ENCODE data around the gene TMEM87B.

DNA sequence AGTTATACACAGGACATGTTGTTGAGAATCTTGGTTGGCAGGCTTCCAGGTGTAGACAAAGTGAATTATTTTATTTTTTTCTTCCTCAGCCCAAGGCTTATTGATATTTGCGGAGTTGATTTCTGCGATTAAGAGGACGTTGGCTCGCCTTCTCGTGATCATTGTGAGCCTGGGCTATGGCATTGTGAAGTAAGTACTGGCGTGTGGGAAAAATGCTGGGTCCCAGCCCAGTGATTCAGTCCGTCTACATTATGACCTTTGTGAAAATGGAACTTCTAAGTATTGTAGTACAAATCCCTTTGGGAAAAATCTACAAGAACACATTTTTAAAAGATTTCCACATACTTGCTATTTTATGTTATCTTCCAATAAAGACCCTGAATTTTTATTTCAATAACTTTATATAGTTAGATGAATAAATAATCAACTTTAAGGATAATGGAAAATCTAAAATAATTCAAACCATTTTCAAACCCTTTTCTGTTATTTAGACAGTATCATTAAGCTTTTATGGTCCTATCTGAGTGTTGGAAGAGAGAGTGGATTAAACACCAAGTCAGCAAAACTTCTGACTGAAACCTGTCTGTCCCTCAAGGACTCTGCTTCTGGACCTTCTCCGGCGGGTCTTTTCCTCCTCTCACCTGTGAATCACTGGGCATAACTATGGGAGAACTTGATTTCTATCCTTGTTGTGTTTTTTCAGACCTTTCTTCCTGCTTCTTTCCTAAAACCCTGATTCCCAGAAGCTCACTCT, 31.0 kb downstream of the TMEM87B start:
- TF ChIP-seq, protein P1, sequence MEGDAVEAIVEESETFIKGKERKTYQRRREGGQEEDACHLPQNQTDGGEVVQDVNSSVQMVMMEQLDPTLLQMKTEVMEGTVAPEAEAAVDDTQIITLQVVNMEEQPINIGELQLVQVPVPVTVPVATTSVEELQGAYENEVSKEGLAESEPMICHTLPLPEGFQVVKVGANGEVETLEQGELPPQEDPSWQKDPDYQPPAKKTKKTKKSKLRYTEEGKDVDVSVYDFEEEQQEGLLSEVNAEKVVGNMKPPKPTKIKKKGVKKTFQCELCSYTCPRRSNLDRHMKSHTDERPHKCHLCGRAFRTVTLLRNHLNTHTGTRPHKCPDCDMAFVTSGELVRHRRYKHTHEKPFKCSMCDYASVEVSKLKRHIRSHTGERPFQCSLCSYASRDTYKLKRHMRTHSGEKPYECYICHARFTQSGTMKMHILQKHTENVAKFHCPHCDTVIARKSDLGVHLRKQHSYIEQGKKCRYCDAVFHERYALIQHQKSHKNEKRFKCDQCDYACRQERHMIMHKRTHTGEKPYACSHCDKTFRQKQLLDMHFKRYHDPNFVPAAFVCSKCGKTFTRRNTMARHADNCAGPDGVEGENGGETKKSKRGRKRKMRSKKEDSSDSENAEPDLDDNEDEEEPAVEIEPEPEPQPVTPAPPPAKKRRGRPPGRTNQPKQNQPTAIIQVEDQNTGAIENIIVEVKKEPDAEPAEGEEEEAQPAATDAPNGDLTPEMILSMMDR (IDR thresholded peaks at IDR 0.05): no peak
- TF ChIP-seq EP300 (IDR thresholded peaks at IDR 0.05) (no peak), POLR2A (IDR thresholded peaks at IDR 0.05) (no peak)

Data from ovary (tissue), 3 donors.